ENCODE measurements around the gene MAN1A2. TPM values are rescaled to one million over a fixed set of nuclear protein-coding genes. Genes with fewer than 3 reads are reported as not detected.
"Not testable (repeated sequence)": the region's sequence is repeated elsewhere in the genome, so short reads cannot be mapped to it uniquely, and the experiment has no call there.

Gene MAN1A2
- total and polyA plus RNA-seq, 2 experiments from 2014 or later = 22.8 to 48.1 TPM

GRCh38 chr1:117467336-117467735 lies 100.1 kb downstream of the MAN1A2 start:
- Histone ChIP-seq H3K36me3 (ENCODE audit: low read depth) (peaks cover 11% of the 10 kb centered on the region; the same call in 1 of the 2 replicates), H3K4me1 (ENCODE audit: insufficient read depth) (peaks cover 8% of the 10 kb centered on the region), H3K4me2 (ENCODE audit: unreplicated experiment) (peak overlapping the region; percentile 9), H3K9ac (no peak overlapping the region), H2AFZ (no peak overlapping the region), H3K27me3 (replicated peaks; ENCODE audit: insufficient read depth) (no peaks in the 10 kb centered on the region), H3K9me3 (ENCODE audit: low read depth) (no peaks in the 10 kb centered on the region), H3K9me2 (ENCODE audit: insufficient read depth) (no peaks in the 10 kb centered on the region), H3K4me3 (no peak overlapping the region), H3K79me2 (ENCODE audit: insufficient read depth) (no peaks in the 10 kb centered on the region), H4K20me1 (ENCODE audit: insufficient read depth) (no peaks in the 10 kb centered on the region), H3F3A (ENCODE audit: insufficient read depth) (0 out of 2 replicates have a peak, but pooled peaks cover 6% of the 10 kb centered on the region), H3K27ac (no peak overlapping the region)
- 79 to 81% methylated on average over 1 of the region's 1 CpG for WGBS, 2 experiments (ENCODE audit: low coverage in 1 of 2, low lambda C conversion rate in 2 of 2, missing lambda C conversion rate in 2 of 2)
- no peak for TF ChIP-seq EZH2phosphoT487 (IDR thresholded peaks at IDR 0.05; ENCODE audit: insufficient read depth, low read depth)
- no peak for TF ChIP-seq EZH2 (IDR thresholded peaks at IDR 0.05; ENCODE audit: insufficient read depth, poor library complexity, severe bottlenecking)
- peak; percentile 0 for DNase-seq
- in situ Hi-C loops (cut with MboI) = no loop called here

DNA sequence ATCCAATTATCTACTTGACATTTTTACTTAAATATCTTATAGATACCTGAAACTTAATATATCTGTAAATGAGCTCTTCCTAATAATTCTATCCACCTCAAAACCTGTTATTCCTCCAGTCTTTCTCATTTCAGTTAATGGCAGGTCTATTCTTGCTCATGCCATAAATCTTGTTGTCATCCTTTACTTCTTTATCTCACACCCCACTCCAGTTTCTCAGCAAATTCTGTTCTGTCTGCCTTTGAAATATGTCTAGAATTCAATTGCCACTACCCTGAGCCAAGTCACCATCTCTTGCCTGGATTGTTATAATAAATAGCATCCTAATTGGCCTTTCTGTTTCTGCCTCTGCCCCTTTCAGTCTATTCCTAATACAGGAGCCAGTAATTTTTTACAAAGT lies 105.8 kb downstream of the MAN1A2 start:
- H3K36me3 ChIP-seq (ENCODE audit: low read depth) = peaks cover 11% of the 10 kb centered on the region; the same call in 1 of the 2 replicates
- no peaks in the 10 kb centered on the region for H4K20me1 ChIP-seq (ENCODE audit: insufficient read depth)
- H3K27me3 ChIP-seq (replicated peaks; ENCODE audit: insufficient read depth) = no peaks in the 10 kb centered on the region
- no peak overlapping the region for H3K27ac ChIP-seq
- in situ Hi-C loops (cut with MboI) = no loop called here
- H2AFZ ChIP-seq = no peak overlapping the region
- H3K9me2 ChIP-seq (ENCODE audit: insufficient read depth) = no peaks in the 10 kb centered on the region
- H3F3A ChIP-seq (ENCODE audit: insufficient read depth) = no peaks in the 10 kb centered on the region
- no peak for DNase-seq
- no peaks in the 10 kb centered on the region for H3K4me1 ChIP-seq (ENCODE audit: insufficient read depth)
- H3K4me2 ChIP-seq (ENCODE audit: unreplicated experiment) = no peak overlapping the region
- TF ChIP-seq EZH2 (IDR thresholded peaks at IDR 0.05; ENCODE audit: insufficient read depth, poor library complexity, severe bottlenecking) = no peak
- TF ChIP-seq EZH2phosphoT487 (IDR thresholded peaks at IDR 0.05; ENCODE audit: insufficient read depth, low read depth) = no peak
- no peaks in the 10 kb centered on the region for H3K9me3 ChIP-seq (ENCODE audit: low read depth)
- no peak overlapping the region for H3K4me3 ChIP-seq
- no peaks in the 10 kb centered on the region for H3K79me2 ChIP-seq (ENCODE audit: insufficient read depth)
- H3K9ac ChIP-seq = no peak overlapping the region

DNA sequence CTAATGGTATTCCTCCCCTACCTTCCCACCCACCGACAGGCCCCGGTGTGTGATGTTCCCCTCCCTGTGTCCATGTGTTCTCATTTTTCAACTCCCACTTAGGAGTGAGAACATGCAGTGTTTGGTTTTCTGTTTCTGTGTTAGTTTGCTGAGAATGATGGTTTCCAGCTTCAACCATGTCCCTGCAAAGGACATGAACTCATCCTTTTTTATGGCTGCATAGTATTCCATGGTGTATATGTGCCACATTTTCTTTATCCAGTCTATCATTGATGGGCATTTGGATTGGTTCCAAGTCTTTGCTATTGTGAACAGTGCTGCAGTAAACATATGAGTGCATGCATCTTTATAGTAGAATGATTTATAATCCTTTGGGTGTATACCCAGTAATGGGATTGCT lies 108.2 kb downstream of the MAN1A2 start:
- H3K4me1 ChIP-seq (ENCODE audit: insufficient read depth); H3K4me3 ChIP-seq; H4K20me1 ChIP-seq (ENCODE audit: insufficient read depth); H3K9ac ChIP-seq; in situ Hi-C loops (cut with MboI); H3K9me2 ChIP-seq (ENCODE audit: insufficient read depth); H3K27me3 ChIP-seq (replicated peaks; ENCODE audit: insufficient read depth); H3K27ac ChIP-seq; H3K79me2 ChIP-seq (ENCODE audit: insufficient read depth); DNase-seq; H2AFZ ChIP-seq; H3K9me3 ChIP-seq (ENCODE audit: low read depth); H3K4me2 ChIP-seq (ENCODE audit: unreplicated experiment); H3F3A ChIP-seq (ENCODE audit: insufficient read depth); H3K36me3 ChIP-seq (ENCODE audit: low read depth): not testable (repeated sequence)
- WGBS, 2 experiments (ENCODE audit: low coverage in 1 of 2, low lambda C conversion rate in 2 of 2, missing lambda C conversion rate in 2 of 2) = 100% methylated on average over 2 of the region's 2 CpGs

DNA sequence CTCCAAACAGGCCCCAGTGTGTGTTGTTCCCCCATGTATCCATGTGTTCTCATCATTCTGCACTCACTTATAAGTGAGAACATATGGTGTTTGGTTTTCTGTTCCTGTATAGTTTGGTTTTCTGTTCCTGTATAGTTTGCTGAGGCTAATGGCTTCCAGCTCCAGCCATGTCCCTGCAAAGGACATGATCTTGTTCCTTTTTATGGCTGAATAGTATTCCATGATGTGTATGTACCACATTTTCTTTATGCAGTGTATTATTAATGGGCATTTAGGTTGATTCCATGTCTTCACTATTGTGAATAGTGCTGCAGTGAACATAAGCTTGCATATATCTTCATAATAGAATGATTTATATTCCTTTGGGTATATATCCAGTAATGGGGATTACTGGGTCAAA lies 111.8 kb downstream of the MAN1A2 start:
- Histone ChIP-seq H3K9ac (no peak overlapping the region), H3K4me3 (no peak overlapping the region), H3K79me2 (ENCODE audit: insufficient read depth) (no peaks in the 10 kb centered on the region), H3F3A (ENCODE audit: insufficient read depth) (no peaks in the 10 kb centered on the region), H3K27ac (no peak overlapping the region), H3K4me2 (ENCODE audit: unreplicated experiment) (no peak overlapping the region), H4K20me1 (ENCODE audit: insufficient read depth) (no peaks in the 10 kb centered on the region), H3K27me3 (replicated peaks; ENCODE audit: insufficient read depth) (no peaks in the 10 kb centered on the region), H3K9me3 (ENCODE audit: low read depth) (no peaks in the 10 kb centered on the region), H2AFZ (no peak overlapping the region), H3K36me3 (ENCODE audit: low read depth) (no peaks in the 10 kb centered on the region), H3K9me2 (ENCODE audit: insufficient read depth) (no peaks in the 10 kb centered on the region), H3K4me1 (ENCODE audit: insufficient read depth) (no peaks in the 10 kb centered on the region)
- DNase-seq = no peak
- TF ChIP-seq EZH2phosphoT487 (IDR thresholded peaks at IDR 0.05; ENCODE audit: insufficient read depth, low read depth) (no peak), EZH2 (IDR thresholded peaks at IDR 0.05; ENCODE audit: insufficient read depth, poor library complexity, severe bottlenecking) (no peak)
- in situ Hi-C loops (cut with MboI) = no loop called here

DNA sequence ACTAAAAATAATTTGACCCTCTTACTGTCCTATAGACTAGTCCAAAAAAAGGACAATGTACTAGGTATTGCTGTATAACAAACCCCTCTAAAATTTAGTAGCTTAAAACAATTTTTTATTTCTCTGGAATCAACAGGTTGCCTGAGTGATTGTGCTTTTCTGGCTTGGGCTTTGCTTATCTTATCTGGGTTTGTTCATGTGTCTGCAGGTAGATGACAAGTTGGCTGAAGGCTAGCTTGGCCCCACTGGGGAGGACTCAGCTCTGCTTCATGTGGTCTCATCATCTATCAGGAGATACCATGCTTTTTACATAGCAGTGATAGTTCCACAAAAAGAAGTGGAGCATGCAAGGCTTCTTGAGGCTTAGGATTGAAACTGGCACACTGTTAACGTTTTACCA lies 114.2 kb downstream of the MAN1A2 start:
- no peaks in the 10 kb centered on the region for H4K20me1 ChIP-seq (ENCODE audit: insufficient read depth)
- H3K9me2 ChIP-seq (ENCODE audit: insufficient read depth) = no peaks in the 10 kb centered on the region
- H3K27ac ChIP-seq = no peak overlapping the region
- no peak for DNase-seq
- no peaks in the 10 kb centered on the region for H3K36me3 ChIP-seq (ENCODE audit: low read depth)
- WGBS, 2 experiments (ENCODE audit: low coverage in 1 of 2, low lambda C conversion rate in 2 of 2, missing lambda C conversion rate in 2 of 2) = 96 to 100% methylated on average over 1 of the region's 1 CpG
- no peak overlapping the region for H2AFZ ChIP-seq
- in situ Hi-C loops (cut with MboI) = no loop called here
- H3K4me1 ChIP-seq (ENCODE audit: insufficient read depth) = no peaks in the 10 kb centered on the region
- H3K79me2 ChIP-seq (ENCODE audit: insufficient read depth) = no peaks in the 10 kb centered on the region
- no peaks in the 10 kb centered on the region for H3K9me3 ChIP-seq (ENCODE audit: low read depth)
- H3F3A ChIP-seq (ENCODE audit: insufficient read depth) = no peaks in the 10 kb centered on the region
- no peak overlapping the region for H3K4me3 ChIP-seq
- H3K27me3 ChIP-seq (replicated peaks; ENCODE audit: insufficient read depth) = no peaks in the 10 kb centered on the region
- no peak overlapping the region for H3K9ac ChIP-seq
- no peak for TF ChIP-seq EZH2phosphoT487 (IDR thresholded peaks at IDR 0.05; ENCODE audit: insufficient read depth, low read depth)
- TF ChIP-seq EZH2 (IDR thresholded peaks at IDR 0.05; ENCODE audit: insufficient read depth, poor library complexity, severe bottlenecking) = no peak
- no peak overlapping the region for H3K4me2 ChIP-seq (ENCODE audit: unreplicated experiment)
